Neuron (in vitro differentiated cells): Measurements from ENCODE around the gene PDIA6.
"Not testable (repeated sequence)": the region's sequence is repeated elsewhere in the genome, so short reads cannot be mapped to it uniquely, and the experiment has no call there.

Source experiments
- H2AFZ ChIP-seq: one replicate; pipeline ENCODE4 v1.6.1; 2013; ENCODE audit warnings: low read depth, mild to moderate bottlenecking, inconsistent platforms, low read length, moderate library complexity
- H3K27me3 ChIP-seq: one replicate; pipeline ENCODE4 v1.6.1; 2013; ENCODE audit warnings: low read length; ENCODE audit not compliant: insufficient read depth
- H3K36me3 ChIP-seq: one replicate; pipeline ENCODE4 v1.6.1; 2013; ENCODE audit warnings: low read length; ENCODE audit not compliant: insufficient read depth
- H3K4me1 ChIP-seq: one replicate; pipeline ENCODE4 v1.6.1; 2013; ENCODE audit warnings: low read length; ENCODE audit not compliant: insufficient read depth
- H3K4me3 ChIP-seq: 2 replicates; pipeline ENCODE4 v1.5.1; 2013; ENCODE audit warnings: mild to moderate bottlenecking, low read length, moderate library complexity
- H3K9me3 ChIP-seq: one replicate; pipeline ENCODE4 v1.6.1; 2013; ENCODE audit warnings: low read length

PDIA6 gene

GRCh38 chr2:10792660-10793400 lies 19.8 kb downstream of the PDIA6 start:
- H3K4me1 ChIP-seq: no peaks in the 10 kb centered on the region
- H2AFZ ChIP-seq: no peak overlapping the region
- H3K4me3 ChIP-seq: no peak overlapping the region
- H3K36me3 ChIP-seq: peaks cover 91% of the 10 kb centered on the region
- no peaks in the 10 kb centered on the region for H3K9me3 ChIP-seq
- no peaks in the 10 kb centered on the region for H3K27me3 ChIP-seq

GRCh38 chr2:10792001-10792634 lies 20.5 kb downstream of the PDIA6 start:
- H3K4me1 ChIP-seq: no peaks in the 10 kb centered on the region
- H2AFZ ChIP-seq: no peak overlapping the region
- peaks cover 91% of the 10 kb centered on the region for H3K36me3 ChIP-seq

GRCh38 chr2:10790228-10790973 lies 22.2 kb downstream of the PDIA6 start:
- Histone ChIP-seq H3K27me3 (no peaks in the 10 kb centered on the region), H3K36me3 (peaks cover 91% of the 10 kb centered on the region), H3K4me1 (no peaks in the 10 kb centered on the region), H2AFZ (no peak overlapping the region), H3K9me3 (no peaks in the 10 kb centered on the region), H3K4me3 (no peak overlapping the region)

More at GRCh38 chr2:10792001-10792634, 20.5 kb downstream of the PDIA6 start:
- Histone ChIP-seq H3K4me3 (no peak overlapping the region), H3K27me3 (no peaks in the 10 kb centered on the region), H3K9me3 (no peaks in the 10 kb centered on the region)

GRCh38 chr2:10788855-10789254 lies 23.7 kb downstream of the PDIA6 start:
- Histone ChIP-seq H3K4me3 (no peak overlapping the region), H3K36me3 (peaks cover 95% of the 10 kb centered on the region), H3K9me3 (no peaks in the 10 kb centered on the region)

GRCh38 chr2:10787176-10787968 lies 25.2 kb downstream of the PDIA6 start:
- H3K9me3 ChIP-seq: no peaks in the 10 kb centered on the region
- H3K4me3 ChIP-seq: no peak overlapping the region
- peaks cover 91% of the 10 kb centered on the region for H3K36me3 ChIP-seq
- H3K4me1 ChIP-seq: no peaks in the 10 kb centered on the region
- no peaks in the 10 kb centered on the region for H3K27me3 ChIP-seq
- H2AFZ ChIP-seq: no peak overlapping the region

More at GRCh38 chr2:10788855-10789254, 23.7 kb downstream of the PDIA6 start:
- H3K4me1 ChIP-seq: no peaks in the 10 kb centered on the region
- no peaks in the 10 kb centered on the region for H3K27me3 ChIP-seq
- H2AFZ ChIP-seq: no peak overlapping the region

- Histone ChIP-seq H3K4me3 (no peak overlapping the region), H3K9me3 (no peaks in the 10 kb centered on the region), H3K36me3 (peaks cover 89% of the 10 kb centered on the region), H2AFZ (no peak overlapping the region), H3K27me3 (no peaks in the 10 kb centered on the region), H3K4me1 (no peaks in the 10 kb centered on the region)
These were observed 26.2 kb downstream of the PDIA6 start for GRCh38 chr2:10786240-10786982.

GRCh38 chr2:10785260-10785659 lies 27.3 kb downstream of the PDIA6 start:
- Histone ChIP-seq H3K9me3 (no peaks in the 10 kb centered on the region), H3K4me1 (no peaks in the 10 kb centered on the region), H2AFZ (no peak overlapping the region), H3K4me3 (no peak overlapping the region), H3K36me3 (peaks cover 85% of the 10 kb centered on the region), H3K27me3 (no peaks in the 10 kb centered on the region)

GRCh38 chr2:10784719-10785118 lies 27.9 kb downstream of the PDIA6 start:
- Histone ChIP-seq H3K4me1 (no peaks in the 10 kb centered on the region), H3K36me3 (peaks cover 82% of the 10 kb centered on the region), H3K4me3 (no peak overlapping the region), H3K27me3 (no peaks in the 10 kb centered on the region), H3K9me3 (no peaks in the 10 kb centered on the region), H2AFZ (no peak overlapping the region)

- H2AFZ ChIP-seq: no peak overlapping the region
- H3K9me3 ChIP-seq: no peaks in the 10 kb centered on the region
- no peaks in the 10 kb centered on the region for H3K27me3 ChIP-seq
- peaks cover 73% of the 10 kb centered on the region for H3K36me3 ChIP-seq
- H3K4me3 ChIP-seq: no peak overlapping the region
- H3K4me1 ChIP-seq: no peaks in the 10 kb centered on the region
These were observed 29.2 kb downstream of the PDIA6 start for GRCh38 chr2:10783421-10783820.

GRCh38 chr2:10781746-10782145 lies 30.8 kb downstream of the PDIA6 start:
- Histone ChIP-seq H3K9me3 (no peaks in the 10 kb centered on the region), H2AFZ (no peak overlapping the region), H3K4me3 (no peak overlapping the region), H3K4me1 (no peaks in the 10 kb centered on the region), H3K36me3 (peaks cover 63% of the 10 kb centered on the region), H3K27me3 (no peaks in the 10 kb centered on the region)

- not testable (repeated sequence) for H3K27me3 ChIP-seq, H3K9me3 ChIP-seq, H3K4me1 ChIP-seq, H2AFZ ChIP-seq, H3K4me3 ChIP-seq
- peaks cover 56% of the 10 kb centered on the region for H3K36me3 ChIP-seq
These were observed 31.8 kb downstream of the PDIA6 start for GRCh38 chr2:10780821-10781220.

- H3K4me1 ChIP-seq: no peaks in the 10 kb centered on the region
- H2AFZ ChIP-seq: no peak overlapping the region
- no peaks in the 10 kb centered on the region for H3K27me3 ChIP-seq
- no peak overlapping the region for H3K4me3 ChIP-seq
- H3K36me3 ChIP-seq: peaks cover 53% of the 10 kb centered on the region
- H3K9me3 ChIP-seq: no peaks in the 10 kb centered on the region
These were observed 32.1 kb downstream of the PDIA6 start for GRCh38 chr2:10780491-10780820.
